Measurements from ENCODE around the gene SH3D21. TPM values are rescaled to one million over a fixed set of nuclear protein-coding genes. Genes with fewer than 3 reads are reported as not detected.

Gene SH3D21
- total RNA-seq, 3 donors from 2014 or later (not counting 1 experiment from before 2014, with no cell fraction given), result 1.9 to 2.6 (median 2.5) TPM

DNA sequence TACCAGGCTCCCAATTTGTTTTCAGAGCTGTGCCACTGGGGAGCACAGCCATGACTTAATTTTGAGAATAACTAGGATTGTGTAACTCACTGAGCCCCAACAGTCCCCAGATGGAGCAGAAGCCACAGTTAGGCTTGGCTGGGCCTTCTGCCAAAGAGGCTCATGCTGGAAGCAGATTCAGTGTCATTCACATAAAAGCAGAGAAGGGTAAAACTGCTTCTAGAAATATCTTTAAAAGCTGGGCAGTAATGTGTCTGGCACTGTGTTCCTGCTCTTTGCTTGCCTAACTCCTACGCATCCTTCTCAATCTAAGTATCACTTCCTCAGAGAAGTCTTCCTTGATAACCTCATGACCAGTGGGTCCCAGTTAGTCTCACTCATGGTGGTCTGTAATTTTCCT, 59.2 kb downstream of the SH3D21 start:
- ATAC-seq (no peak), DNase-seq (no peak)
- Mint-ChIP-seq H3K4me1 (peaks cover 23 to 44% of the 10 kb centered on the region in 2 donors), H3K9me3 (no peaks in the 10 kb centered on the region), H3K27me3 (ENCODE audit: low read depth in 2 of 2) (no peaks in the 10 kb centered on the region), H3K27ac (peak overlapping the region; percentile 74 to 86), H3K4me3 (no peak overlapping the region), H3K36me3 (no peaks in the 10 kb centered on the region)
- 58% methylated on average over 1 of the region's 1 CpG for WGBS (ENCODE audit: insufficient coverage)
- H3K9me3 ChIP-seq (ENCODE audit: control insufficient read depth, insufficient read depth, low read length), result no peaks in the 10 kb centered on the region
- H3K4me1 ChIP-seq (ENCODE audit: control insufficient read depth, insufficient read depth, low read length), result peaks cover 38% of the 10 kb centered on the region
- H3K27ac ChIP-seq (ENCODE audit: low read length), result peak overlapping the region; percentile 37
- TF ChIP-seq, protein P1, sequence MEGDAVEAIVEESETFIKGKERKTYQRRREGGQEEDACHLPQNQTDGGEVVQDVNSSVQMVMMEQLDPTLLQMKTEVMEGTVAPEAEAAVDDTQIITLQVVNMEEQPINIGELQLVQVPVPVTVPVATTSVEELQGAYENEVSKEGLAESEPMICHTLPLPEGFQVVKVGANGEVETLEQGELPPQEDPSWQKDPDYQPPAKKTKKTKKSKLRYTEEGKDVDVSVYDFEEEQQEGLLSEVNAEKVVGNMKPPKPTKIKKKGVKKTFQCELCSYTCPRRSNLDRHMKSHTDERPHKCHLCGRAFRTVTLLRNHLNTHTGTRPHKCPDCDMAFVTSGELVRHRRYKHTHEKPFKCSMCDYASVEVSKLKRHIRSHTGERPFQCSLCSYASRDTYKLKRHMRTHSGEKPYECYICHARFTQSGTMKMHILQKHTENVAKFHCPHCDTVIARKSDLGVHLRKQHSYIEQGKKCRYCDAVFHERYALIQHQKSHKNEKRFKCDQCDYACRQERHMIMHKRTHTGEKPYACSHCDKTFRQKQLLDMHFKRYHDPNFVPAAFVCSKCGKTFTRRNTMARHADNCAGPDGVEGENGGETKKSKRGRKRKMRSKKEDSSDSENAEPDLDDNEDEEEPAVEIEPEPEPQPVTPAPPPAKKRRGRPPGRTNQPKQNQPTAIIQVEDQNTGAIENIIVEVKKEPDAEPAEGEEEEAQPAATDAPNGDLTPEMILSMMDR (IDR thresholded peaks at IDR 0.05), result no peak
- H3K27me3 ChIP-seq (ENCODE audit: control insufficient read depth, insufficient read depth, low read length), result no peaks in the 10 kb centered on the region
- intact Hi-C loops (cut with micrococcal nuclease), result loop anchor here (5.0 kb wide), 3 partner anchors 37 to 58 kb away; partner anchors contain the start of genes EVA1B and SH3D21
- peaks cover 35% of the 10 kb centered on the region for H3K36me3 ChIP-seq (ENCODE audit: control insufficient read depth, insufficient read depth, low read length)
- H3K4me3 ChIP-seq (ENCODE audit: low read length), result no peak overlapping the region

DNA sequence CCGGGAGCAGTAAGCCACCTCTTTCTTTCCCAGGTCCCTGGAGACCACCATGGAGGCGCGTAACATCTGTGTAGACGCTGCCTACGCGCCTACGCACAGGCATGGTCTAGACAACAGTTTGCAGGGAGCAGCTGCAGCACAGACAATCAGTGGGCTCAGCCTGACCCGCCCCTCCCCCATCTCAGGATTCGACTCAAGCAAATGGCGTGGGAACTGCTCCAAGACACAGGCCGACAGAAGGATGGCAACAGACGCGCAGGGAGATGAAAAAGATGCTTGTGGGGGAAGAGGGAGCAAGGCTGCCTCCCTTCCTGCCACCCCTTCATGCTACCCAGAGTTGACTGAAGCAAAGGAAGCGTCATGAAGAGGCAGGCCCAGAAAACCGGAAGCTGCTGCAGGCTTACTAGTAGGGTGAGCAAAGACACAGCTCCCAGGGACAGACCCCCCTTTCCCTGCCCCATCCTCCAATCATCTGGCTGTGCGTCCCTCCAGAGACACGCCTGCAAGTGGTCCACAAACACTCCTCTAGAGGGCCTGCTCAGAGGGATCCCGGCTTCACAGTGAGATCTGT, 60.0 kb downstream of the SH3D21 start:
- Mint-ChIP-seq H3K36me3 (no peaks in the 10 kb centered on the region), H3K27ac (peak overlapping the region; percentile 74 to 86), H3K27me3 (ENCODE audit: low read depth in 2 of 2) (no peaks in the 10 kb centered on the region), H3K4me3 (no peak overlapping the region), H3K9me3 (no peaks in the 10 kb centered on the region), H3K4me1 (peaks cover 23 to 44% of the 10 kb centered on the region in 2 donors)
- no peaks in the 10 kb centered on the region for H3K9me3 ChIP-seq (ENCODE audit: control insufficient read depth, insufficient read depth, low read length)
- no peaks in the 10 kb centered on the region for H3K27me3 ChIP-seq (ENCODE audit: control insufficient read depth, insufficient read depth, low read length)
- peak; percentile 70 to 80 (median 75) for ATAC-seq
- peak overlapping the region; percentile 37 for H3K27ac ChIP-seq (ENCODE audit: low read length)
- WGBS (ENCODE audit: insufficient coverage), result 64% methylated on average over 15 of the region's 18 CpGs
- TF ChIP-seq, protein P1 (IDR thresholded peaks at IDR 0.05), result no peak
- peak in 1 of 2 donors; percentile 81 for DNase-seq
- intact Hi-C loops (cut with micrococcal nuclease), result loop anchor here (5.0 kb wide), 3 partner anchors 36 to 59 kb away; partner anchors contain the start of genes EVA1B and SH3D21
- H3K4me3 ChIP-seq (ENCODE audit: low read length), result no peak overlapping the region
- peaks cover 42% of the 10 kb centered on the region for H3K4me1 ChIP-seq (ENCODE audit: control insufficient read depth, insufficient read depth, low read length)
- peaks cover 28% of the 10 kb centered on the region for H3K36me3 ChIP-seq (ENCODE audit: control insufficient read depth, insufficient read depth, low read length)

DNA sequence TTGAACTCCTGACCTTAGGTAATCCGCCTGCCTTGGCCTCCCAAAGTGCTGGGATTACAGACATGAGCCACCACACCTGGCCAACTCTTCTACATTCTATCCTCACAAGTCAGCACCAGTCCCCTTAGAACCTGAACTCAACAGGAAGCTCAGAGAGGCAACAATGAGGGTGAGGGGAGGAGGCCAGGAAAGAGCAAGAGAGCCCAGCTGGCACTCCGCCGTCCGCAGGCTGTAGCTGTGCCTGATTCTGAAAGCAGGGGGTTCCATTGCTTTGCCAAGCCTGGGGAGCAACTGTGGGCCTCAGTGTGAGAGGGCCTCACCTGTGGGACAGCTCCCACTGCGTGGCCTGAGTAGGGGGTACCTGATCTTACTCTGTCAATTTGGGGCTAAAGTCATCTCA, 60.9 kb downstream of the SH3D21 start:
- no peaks in the 10 kb centered on the region for H3K9me3 Mint-ChIP-seq
- Histone ChIP-seq H3K4me1 (ENCODE audit: control insufficient read depth, insufficient read depth, low read length) (peaks cover 46% of the 10 kb centered on the region), H3K4me3 (ENCODE audit: low read length) (no peak overlapping the region), H3K27me3 (ENCODE audit: control insufficient read depth, insufficient read depth, low read length) (no peaks in the 10 kb centered on the region), H3K36me3 (ENCODE audit: control insufficient read depth, insufficient read depth, low read length) (peaks cover 21% of the 10 kb centered on the region), H3K27ac (ENCODE audit: low read length) (peak overlapping the region; percentile 8), H3K9me3 (ENCODE audit: control insufficient read depth, insufficient read depth, low read length) (no peaks in the 10 kb centered on the region)
- TF ChIP-seq, protein P1 (IDR thresholded peaks at IDR 0.05), result no peak
- ATAC-seq (no peak), DNase-seq (peak in 1 of 2 donors; percentile 73)
- H3K27ac Mint-ChIP-seq, result peak overlapping the region; percentile 74 to 86
- WGBS (ENCODE audit: insufficient coverage), result 59% methylated on average over 4 of the region's 5 CpGs
- no peaks in the 10 kb centered on the region for H3K27me3 Mint-ChIP-seq (ENCODE audit: low read depth in 2 of 2)
- H3K4me1 Mint-ChIP-seq, result peaks cover 23 to 44% of the 10 kb centered on the region in 2 donors
- no peak overlapping the region for H3K4me3 Mint-ChIP-seq
- no peaks in the 10 kb centered on the region for H3K36me3 Mint-ChIP-seq
- intact Hi-C loops (cut with micrococcal nuclease), result loop anchor here (5.0 kb wide), 3 partner anchors 35 to 60 kb away; partner anchors contain the start of genes EVA1B and SH3D21

All from natural killer cell (primary cell).